GM10248 (cell line): ENCODE results near the gene FHIT.
"Not testable (repeated sequence)": the region's sequence is repeated elsewhere in the genome, so short reads cannot be mapped to it uniquely, and the experiment has no call there.

ENCODE experiments used
- CTCF ChIA-PET: fragments of 300-600 bp; sonication (Branson Sonifier 250); formaldehyde crosslinking; extraction: SDS; loops from one replicate; lab custom pipeline; 2021; ENCODE audit warnings: antibody characterized with exemption; lab: Yijun Ruan, JAX
- POLR2A ChIA-PET: fragments of 350-650 bp; sonication (Branson Sonifier 250); formaldehyde crosslinking; extraction: SDS; loops from one replicate; lab custom pipeline; 2020; ENCODE audit warnings: antibody characterized with exemption; lab: Yijun Ruan, JAX
- DNase-seq: peaks from one replicate; pipeline ENCODE4 v3.0.0; 2012; ENCODE audit errors: extremely low spot score
- TF ChIP-seq, protein P1 (sequence below): IDR thresholded peaks from 2 replicates; pipeline ENCODE4 v1.5.1; 2012; ENCODE audit warnings: mild to moderate bottlenecking, low read depth; ENCODE audit errors: extremely low read depth, missing control alignments, control extremely low read depth

Gene FHIT

DNA sequence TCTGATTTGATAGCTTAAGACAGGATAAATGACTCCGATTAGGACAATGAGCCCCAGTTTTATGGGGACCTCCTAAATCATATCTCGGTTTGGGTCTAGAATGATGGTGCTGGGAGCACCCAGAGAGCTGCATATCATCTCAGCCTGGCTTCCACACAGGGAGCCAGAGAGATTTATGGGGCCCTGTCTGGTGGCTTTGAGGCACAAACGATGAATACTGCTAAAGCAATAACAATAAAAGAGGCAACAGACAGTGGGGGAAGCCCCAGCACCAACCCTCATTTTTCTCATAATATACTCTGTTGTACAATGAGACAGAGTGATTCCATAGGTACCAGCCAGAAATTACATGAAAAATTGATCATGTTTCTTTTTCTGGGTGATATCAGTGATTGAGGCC is 1312.4 kb downstream of the FHIT start:
- ChIA-PET POLR2A (no interaction called here), CTCF (no interaction called here)
- TF ChIP-seq, protein P1, sequence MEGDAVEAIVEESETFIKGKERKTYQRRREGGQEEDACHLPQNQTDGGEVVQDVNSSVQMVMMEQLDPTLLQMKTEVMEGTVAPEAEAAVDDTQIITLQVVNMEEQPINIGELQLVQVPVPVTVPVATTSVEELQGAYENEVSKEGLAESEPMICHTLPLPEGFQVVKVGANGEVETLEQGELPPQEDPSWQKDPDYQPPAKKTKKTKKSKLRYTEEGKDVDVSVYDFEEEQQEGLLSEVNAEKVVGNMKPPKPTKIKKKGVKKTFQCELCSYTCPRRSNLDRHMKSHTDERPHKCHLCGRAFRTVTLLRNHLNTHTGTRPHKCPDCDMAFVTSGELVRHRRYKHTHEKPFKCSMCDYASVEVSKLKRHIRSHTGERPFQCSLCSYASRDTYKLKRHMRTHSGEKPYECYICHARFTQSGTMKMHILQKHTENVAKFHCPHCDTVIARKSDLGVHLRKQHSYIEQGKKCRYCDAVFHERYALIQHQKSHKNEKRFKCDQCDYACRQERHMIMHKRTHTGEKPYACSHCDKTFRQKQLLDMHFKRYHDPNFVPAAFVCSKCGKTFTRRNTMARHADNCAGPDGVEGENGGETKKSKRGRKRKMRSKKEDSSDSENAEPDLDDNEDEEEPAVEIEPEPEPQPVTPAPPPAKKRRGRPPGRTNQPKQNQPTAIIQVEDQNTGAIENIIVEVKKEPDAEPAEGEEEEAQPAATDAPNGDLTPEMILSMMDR: no peak
- DNase-seq: no peak

DNA sequence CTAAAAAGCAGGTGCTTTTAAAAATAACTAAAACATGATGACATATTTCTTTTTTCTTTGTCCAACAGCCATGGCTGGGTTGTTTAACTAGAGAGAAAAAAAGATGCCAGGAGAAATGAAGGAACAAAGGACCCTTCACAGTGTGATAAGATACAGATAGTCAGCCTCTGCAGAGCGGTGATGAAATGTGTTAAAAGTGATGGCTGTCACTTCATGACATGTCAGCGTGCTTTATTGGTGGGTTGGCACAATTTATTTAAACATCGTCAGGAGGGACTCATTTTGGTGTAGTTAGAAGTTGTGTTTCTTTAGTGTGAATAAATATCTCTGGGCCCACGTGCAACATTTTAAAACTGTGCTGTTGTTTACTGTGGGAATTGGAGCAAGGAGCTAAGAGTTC is 1314.1 kb downstream of the FHIT start:
- DNase-seq: no peak
- POLR2A ChIA-PET: no interaction called here
- TF ChIP-seq, protein P1: no peak
- CTCF ChIA-PET: no interaction called here

DNA sequence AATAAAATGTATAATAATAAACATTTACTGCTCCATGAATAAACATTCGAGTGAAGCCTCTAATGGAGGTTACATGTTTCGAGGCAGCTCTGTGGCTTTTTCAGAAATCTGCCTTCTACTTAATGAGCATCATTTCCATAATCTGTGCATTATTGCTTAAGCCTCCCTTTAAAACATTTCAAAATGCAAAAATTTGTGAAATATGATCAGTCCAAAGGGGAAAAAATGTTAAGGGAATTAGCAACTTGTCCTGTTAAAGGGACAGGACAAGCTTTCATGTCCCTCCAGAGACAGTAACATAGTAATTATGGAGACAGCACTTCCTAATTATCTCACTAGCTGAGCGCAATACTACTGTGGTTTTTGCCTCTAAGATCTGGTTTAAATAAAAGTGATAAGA is 1314.8 kb downstream of the FHIT start:
- no peak for DNase-seq
- ChIA-PET CTCF (no interaction called here), POLR2A (no interaction called here)

GRCh38 chr3:59935025-59935424 is 1316.2 kb downstream of the FHIT start:
- ChIA-PET CTCF (interaction anchor here (0.7 to 2.3 kb wide), 3 partner anchors 10 to 20 kb away, joined by 3 to 5 read pairs (median 4); no protein-coding TSS in a partner anchor), POLR2A (no interaction called here)
- DNase-seq: peak; percentile 32
- TF ChIP-seq, protein P1: no peak

More for the DNA sequence above, 1314.8 kb downstream of the FHIT start:
- TF ChIP-seq, protein P1: no peak

GRCh38 chr3:59934560-59934959 is 1316.7 kb downstream of the FHIT start:
- DNase-seq, POLR2A ChIA-PET: not testable (repeated sequence)
- CTCF ChIA-PET: interaction anchor here (0.7 to 2.3 kb wide), 3 partner anchors 9 to 20 kb away, joined by 3 to 5 read pairs (median 4); no protein-coding TSS in a partner anchor

GRCh38 chr3:59930170-59930569 is 1321.1 kb downstream of the FHIT start:
- TF ChIP-seq, protein P1: no peak
- ChIA-PET CTCF (no interaction called here), POLR2A (no interaction called here)
- no peak for DNase-seq

GRCh38 chr3:59927056-59927455 is 1324.2 kb downstream of the FHIT start:
- DNase-seq: no peak
- TF ChIP-seq, protein P1: no peak
- ChIA-PET POLR2A (no interaction called here), CTCF (no interaction called here)
